BJ (cell line): ENCODE data around the gene TRPC4AP. TPM values are rescaled to one million over a fixed set of nuclear protein-coding genes. Genes with fewer than 3 reads are reported as not detected.

ENCODE experiments used
- CTCF ChIA-PET: fragments of 350-600 bp; formaldehyde crosslinking; extraction: SDS; loops from one replicate; lab custom pipeline; 2021; ENCODE audit warnings: antibody characterized with exemption, inconsistent platforms; lab: Yijun Ruan, JAX
- POLR2A ChIA-PET: fragments of 300-600 bp; sonication (Branson Sonifier 250); formaldehyde crosslinking; extraction: SDS; loops from one replicate; lab custom pipeline; 2021; ENCODE audit warnings: antibody characterized with exemption; lab: Charles Lee
- DNase-seq: peaks from one replicate; pipeline ENCODE4 v3.0.0-alpha.2; 2011; ENCODE audit warnings: low read depth
- H3K27me3 ChIP-seq: 2 replicates; pipeline ENCODE4 v1.6.0; 2011; ENCODE audit warnings: low read length; ENCODE audit not compliant: control insufficient read depth, insufficient read depth
- H3K36me3 ChIP-seq: 2 replicates; pipeline ENCODE4 v1.5.1; 2011; ENCODE audit warnings: low read length; ENCODE audit not compliant: control insufficient read depth, insufficient read depth
- H3K4me3 ChIP-seq: 2 replicates; pipeline ENCODE4 v1.5.1; 2011; ENCODE audit warnings: low read depth, mild to moderate bottlenecking, control low read depth, low read length
- CTCF ChIP-seq: IDR thresholded peaks from 2 replicates; pipeline ENCODE4 v1.5.1; 2011; ENCODE audit warnings: low read depth, mild to moderate bottlenecking, control low read depth, inconsistent platforms, low read length, moderate library complexity; ENCODE audit not compliant: insufficient read depth
- polyA plus RNA-seq: library from polyadenylated mRNA; depleted of rRNA; stranded (reverse); fragments of >200 nt; gene quantifications from 2 replicates; pipeline ENCODE4 v1.2.3, GENCODE V29; 2011

Gene TRPC4AP
- polyA plus RNA-seq, 1 experiment: 111 TPM

GRCh38 chr20:35122756-35123405 lies 30.3 kb upstream of the TRPC4AP start:
- ChIA-PET CTCF (interaction anchor here (0.7 to 1.6 kb wide), 4 partner anchors 12 to 146 kb away, joined by 3 to 7 read pairs (median 4); no protein-coding TSS in a partner anchor), POLR2A (no interaction called here)
- DNase-seq: no peak
- H3K4me3 ChIP-seq: no peak overlapping the region
- peaks cover 12% of the 10 kb centered on the region for H3K36me3 ChIP-seq
- no peaks in the 10 kb centered on the region for H3K27me3 ChIP-seq
- no peak for TF ChIP-seq CTCF

- no peak for DNase-seq
- no peak overlapping the region for H3K4me3 ChIP-seq
- POLR2A ChIA-PET: no interaction called here
- CTCF ChIA-PET: no interaction called here
- H3K27me3 ChIP-seq: no peaks in the 10 kb centered on the region
- H3K36me3 ChIP-seq: peaks cover 10% of the 10 kb centered on the region
- TF ChIP-seq CTCF: no peak
Measured at GRCh38 chr20:35121186-35121585, 28.6 kb upstream of the TRPC4AP start.

GRCh38 chr20:35120012-35120701 lies 27.6 kb upstream of the TRPC4AP start:
- no peak for DNase-seq
- ChIA-PET POLR2A (no interaction called here), CTCF (interaction anchor here (1.5 kb wide), 1 partner anchor 21 kb away, joined by 3 read pairs; no protein-coding TSS in a partner anchor)
- no peak for TF ChIP-seq CTCF
- Histone ChIP-seq H3K4me3 (no peak overlapping the region), H3K36me3 (peaks cover 12% of the 10 kb centered on the region), H3K27me3 (no peaks in the 10 kb centered on the region)

- POLR2A ChIA-PET: no interaction called here
Measured at GRCh38 chr20:35117629-35118028, 25.0 kb upstream of the TRPC4AP start.

More at GRCh38 chr20:35117629-35118028, 25.0 kb upstream of the TRPC4AP start:
- Histone ChIP-seq H3K27me3 (no peaks in the 10 kb centered on the region), H3K36me3 (peaks cover 8% of the 10 kb centered on the region), H3K4me3 (no peak overlapping the region)
- TF ChIP-seq CTCF: no peak
- DNase-seq: no peak
- CTCF ChIA-PET: interaction anchor here (2.0 kb wide), 1 partner anchor 29 kb away, joined by 7 read pairs; the partner anchor contains the start of gene EDEM2
